Stimulated activated CD4-positive, alpha-beta T cell treated with anti-CD3 and anti-CD28 coated beads, Interleukin-1b, Interleukin-23, amount 100 ng/mL, for 4 hours (primary cell): Measurements from ENCODE around the gene LRATD1.
"Not testable (repeated sequence)": the region's sequence is repeated elsewhere in the genome, so short reads cannot be mapped to it uniquely, and the experiment has no call there.

Source experiments
- DNase-seq, 2 donors: peaks; one replicate each; pipeline ENCODE4 v3.0.0-alpha.2; 2020; ENCODE audit warnings: low read depth in 2 of 2

The LRATD1 gene

DNA sequence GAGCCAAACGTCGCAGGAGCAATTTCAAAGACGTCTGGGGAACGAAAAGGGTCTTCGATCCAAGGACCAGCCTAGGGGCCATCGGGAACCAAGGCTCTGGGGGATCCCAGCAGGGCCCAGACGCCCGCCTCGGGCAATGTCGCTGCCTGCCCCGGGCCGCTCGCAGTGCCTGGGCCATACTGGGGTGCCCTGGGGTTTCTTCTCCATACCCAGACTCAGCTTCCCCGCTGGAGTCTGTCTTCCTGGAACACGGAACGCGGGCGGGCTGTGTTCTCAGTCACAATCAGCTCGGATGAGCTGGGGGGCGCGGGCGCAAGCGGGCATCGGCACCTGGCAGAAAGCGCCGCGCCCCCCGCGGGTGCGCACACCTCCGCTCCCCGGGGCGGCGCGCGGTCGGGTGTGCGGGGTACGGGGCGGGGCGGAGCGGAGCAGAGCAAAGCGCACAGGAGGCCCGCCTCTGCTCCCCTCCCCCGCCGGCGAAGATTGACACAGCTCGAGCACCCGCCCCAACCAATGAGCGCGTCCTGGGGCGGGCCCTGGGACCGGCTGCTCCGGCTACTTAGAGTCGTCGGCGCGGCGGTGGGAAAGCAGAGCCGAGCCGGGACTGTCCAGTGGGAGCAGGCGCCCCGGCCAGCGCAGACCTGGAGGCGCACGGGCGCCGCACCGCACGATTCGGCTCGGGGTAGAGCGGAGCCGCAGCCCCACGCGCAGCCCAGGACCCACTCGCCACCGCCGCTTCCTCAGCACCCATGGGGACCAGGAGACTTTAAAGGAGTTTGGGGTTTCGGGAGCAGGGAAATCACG, at the start of gene LRATD1:
TSS of gene LRATD1 (plus strand) at position 585 of the 804 bp plus-strand sequence. CDS start 1,263 bp downstream, outside the sequence.
- no peak for DNase-seq

- DNase-seq, result no peak
Measured at GRCh38 chr2:14583059-14583458, 49.5 kb upstream of the LRATD1 start.

GRCh38 chr2:14583802-14584201, 48.7 kb upstream of the LRATD1 start:
- DNase-seq, result no peak

- DNase-seq, result no peak
Measured at GRCh38 chr2:14587119-14587518, 45.4 kb upstream of the LRATD1 start.

DNA sequence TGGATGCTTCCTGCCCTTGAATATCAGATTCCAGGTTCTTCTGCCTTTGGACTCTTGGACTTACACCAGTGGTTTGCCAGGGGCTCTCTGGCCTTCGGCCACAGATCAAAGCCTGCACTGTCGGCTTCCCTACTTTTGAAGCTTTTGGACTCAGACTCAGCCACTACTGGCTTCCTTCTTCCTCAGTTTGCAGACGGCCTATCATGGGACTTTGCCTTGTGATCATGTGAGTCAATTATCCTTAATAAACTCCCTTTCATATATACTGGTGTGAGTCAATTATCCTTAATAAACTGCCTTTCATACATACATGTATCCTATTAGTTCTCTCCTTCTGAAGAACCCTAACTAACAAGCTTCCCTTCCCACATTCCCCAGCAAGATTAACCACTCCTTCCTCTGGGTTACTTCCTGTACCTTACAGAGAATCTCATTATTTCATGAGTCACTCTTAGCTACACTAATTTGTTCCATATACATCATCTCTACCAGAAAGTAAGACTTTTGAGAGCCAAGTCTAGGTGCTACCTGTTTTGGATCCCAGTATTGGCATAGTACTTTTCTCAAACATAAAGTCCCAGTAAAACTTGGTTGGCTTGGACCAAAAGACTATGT, 31.3 kb upstream of the LRATD1 start:
- no peak for DNase-seq

DNA sequence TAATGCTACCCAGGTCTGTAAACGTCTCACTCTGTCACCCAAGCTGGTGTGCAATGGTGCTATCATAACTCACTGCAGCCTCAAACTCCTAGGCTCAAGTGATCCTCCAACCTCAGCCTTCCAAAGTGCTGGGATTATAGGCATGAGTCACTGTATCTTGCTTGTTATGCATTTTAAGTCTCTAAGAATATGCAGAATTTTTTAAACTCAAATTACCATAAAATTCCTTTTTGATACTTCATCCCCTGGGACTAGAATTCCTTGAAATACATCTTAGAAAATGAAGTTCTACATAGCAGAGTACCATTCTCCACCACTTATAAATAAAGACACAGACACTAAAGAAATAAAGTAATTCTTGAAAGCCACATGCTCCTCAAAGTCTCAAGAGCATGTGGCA, 30.2 kb upstream of the LRATD1 start:
- DNase-seq, result no peak

DNA sequence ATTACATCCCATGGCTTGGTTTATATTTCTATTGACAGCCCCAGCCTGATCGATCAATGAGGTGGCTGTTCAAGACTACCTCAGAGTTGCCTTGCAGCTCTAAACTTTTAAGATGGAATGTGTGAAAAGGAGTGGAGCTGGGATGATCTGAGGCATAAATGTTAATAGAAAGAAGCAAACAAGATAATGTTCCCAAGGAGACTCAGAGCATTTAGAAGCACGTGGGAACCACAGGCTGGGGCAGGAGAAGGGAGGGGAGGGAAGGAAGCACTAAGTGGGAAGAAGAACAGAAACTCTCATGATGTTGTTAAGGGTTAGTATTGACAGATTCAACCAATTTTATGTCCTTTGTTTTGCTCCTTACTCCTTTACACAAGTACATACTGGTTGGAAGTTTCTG, 28.8 kb upstream of the LRATD1 start:
- no peak for DNase-seq

- DNase-seq, result no peak
Measured at GRCh38 chr2:14608245-14608644, 24.3 kb upstream of the LRATD1 start.

DNA sequence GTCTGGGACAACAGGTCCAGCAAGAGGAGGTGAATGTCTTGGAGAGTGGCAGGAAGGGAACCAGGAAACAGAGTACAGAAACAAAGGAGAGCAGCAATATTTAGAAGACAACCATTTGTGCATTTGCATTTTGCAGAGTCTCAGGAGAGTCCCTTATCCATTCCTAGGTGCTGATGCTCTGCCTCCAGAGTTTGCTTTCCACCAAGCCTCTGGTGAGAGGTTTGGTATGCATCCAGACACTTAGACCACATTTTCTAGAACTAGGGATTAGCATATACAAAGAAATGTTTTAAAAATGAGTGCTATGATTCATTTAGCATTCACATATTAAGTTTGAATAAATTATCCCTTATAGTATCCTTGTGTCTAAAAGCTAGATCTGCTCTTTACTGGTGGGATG, 18.5 kb upstream of the LRATD1 start:
- DNase-seq, result no peak

GRCh38 chr2:14615121-14615520, 17.4 kb upstream of the LRATD1 start:
- no peak for DNase-seq

DNA sequence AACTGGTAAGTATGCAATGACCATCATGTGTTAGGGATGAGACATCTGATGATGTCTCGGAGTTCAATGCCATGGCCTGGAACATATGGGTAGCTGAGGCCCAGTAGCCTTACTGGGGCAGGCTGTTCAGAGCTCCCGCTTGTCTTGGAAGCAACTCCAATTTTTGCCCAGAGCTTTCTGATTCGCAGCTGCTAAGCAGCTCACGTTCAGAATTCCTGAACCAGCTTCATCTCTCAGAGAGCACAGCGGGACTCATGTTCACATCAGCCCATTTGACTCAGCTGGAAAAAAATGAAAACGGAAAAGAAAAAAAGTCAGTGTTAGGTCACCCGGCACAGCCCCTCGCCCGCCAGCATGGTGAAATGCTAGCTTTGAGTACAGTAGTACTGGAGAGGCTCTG, 16.8 kb upstream of the LRATD1 start:
- no peak for DNase-seq

- no peak for DNase-seq
Measured at GRCh38 chr2:14616342-14616741, 16.2 kb upstream of the LRATD1 start.

DNA sequence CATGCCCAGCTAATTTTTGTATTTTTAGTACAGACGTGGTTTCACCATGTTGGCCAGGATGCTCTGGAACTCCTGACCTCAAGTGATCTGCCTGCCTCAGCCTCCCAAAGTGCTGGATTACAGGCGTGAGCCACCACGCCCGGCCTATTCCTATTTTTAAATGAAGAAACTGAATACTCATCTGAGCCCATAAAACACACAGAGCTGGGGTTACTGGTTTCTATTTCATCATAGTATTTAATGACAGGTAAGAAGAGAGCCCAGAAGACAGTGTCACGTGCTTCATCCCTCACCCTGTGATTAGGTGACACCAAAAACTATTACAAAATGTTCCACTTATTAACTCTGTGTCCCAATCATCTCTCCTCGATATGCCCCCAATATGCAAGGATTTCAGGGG, 15.6 kb upstream of the LRATD1 start:
- no peak for DNase-seq

GRCh38 chr2:14619441-14619840, 13.1 kb upstream of the LRATD1 start:
- DNase-seq, result no peak

GRCh38 chr2:14621114-14621513, 11.4 kb upstream of the LRATD1 start:
- DNase-seq, result no peak

GRCh38 chr2:14621906-14622549, 10.5 kb upstream of the LRATD1 start:
- no peak for DNase-seq

- DNase-seq, result not testable (repeated sequence)
Measured at GRCh38 chr2:14622550-14622939, 10.0 kb upstream of the LRATD1 start.

GRCh38 chr2:14623237-14623636, 9.3 kb upstream of the LRATD1 start:
- no peak for DNase-seq

- DNase-seq, result no peak
Measured at GRCh38 chr2:14626873-14627272, 5.6 kb upstream of the LRATD1 start.

GRCh38 chr2:14628901-14629300, 3.6 kb upstream of the LRATD1 start:
- DNase-seq, result no peak

GRCh38 chr2:14631406-14632040, 994 bp upstream of the LRATD1 start:
- DNase-seq, result no peak

DNA sequence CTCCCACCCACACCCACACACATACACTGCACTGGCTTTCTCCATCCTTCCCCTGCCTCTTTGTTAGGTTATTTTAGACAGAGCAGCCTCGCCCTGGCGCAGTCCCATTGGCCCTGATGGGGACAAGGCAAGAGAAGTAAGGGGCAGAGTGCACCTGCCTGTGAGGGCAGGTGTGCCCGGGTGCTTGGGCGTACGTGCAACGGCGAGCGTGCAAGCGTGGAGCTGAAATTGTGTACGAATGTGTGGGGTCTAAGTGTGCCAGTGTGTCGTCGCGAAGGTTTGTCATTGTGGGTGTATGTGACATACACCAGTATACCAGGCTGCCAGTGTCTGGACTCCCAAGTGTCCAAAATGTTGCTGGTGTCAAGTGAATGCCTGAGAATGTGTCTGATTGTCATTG, 544 bp downstream of the LRATD1 start:
- DNase-seq, result no peak
